ENCODE results near the gene COPS3.
"Not testable (repeated sequence)": the region's sequence is repeated elsewhere in the genome, so short reads cannot be mapped to it uniquely, and the experiment has no call there.

The COPS3 gene

DNA sequence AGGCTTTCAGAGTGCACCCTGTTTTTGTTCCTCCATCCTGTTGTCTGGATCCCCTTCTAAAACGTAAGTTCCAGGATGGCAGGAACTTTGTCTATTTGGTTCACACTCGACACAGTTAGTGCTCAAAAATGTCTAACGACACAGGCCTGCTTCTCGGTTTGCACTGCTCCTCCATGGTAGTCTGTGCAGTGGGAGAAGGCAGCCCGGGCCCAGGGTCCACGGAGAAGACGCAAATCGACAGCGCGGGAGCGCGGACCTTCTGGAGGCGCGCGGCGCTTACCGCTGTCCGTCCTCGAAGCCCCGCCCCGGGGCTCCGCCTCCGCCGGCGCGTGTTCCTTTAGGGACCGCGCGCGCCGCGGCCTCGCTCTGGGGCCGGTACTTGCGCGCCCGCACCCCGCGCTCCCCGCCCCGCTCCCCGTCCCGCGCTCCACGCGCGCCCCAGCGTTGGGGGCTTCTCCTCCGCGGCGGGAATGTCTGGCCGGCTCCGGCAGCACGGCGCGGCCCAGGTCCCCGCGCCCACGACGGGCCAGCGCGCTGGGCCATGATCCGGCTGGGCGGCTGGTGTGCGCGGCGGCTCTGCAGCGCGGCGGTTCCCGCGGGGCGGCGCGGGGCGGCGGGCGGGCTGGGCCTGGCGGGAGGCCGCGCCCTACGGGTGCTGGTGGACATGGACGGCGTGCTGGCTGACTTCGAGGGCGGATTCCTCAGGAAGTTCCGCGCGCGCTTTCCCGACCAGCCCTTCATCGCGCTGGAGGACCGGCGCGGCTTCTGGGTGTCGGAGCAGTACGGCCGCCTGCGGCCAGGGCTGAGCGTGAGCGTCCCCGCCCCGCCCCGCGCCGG lies 22.2 kb upstream of the COPS3 start, which contains the start of gene NT5M:
Gene NT5M, plus strand, starts transcription at position 364 of the 837 bp plus-strand sequence. Its CDS starts 178 bp downstream, at position 542.
- in situ Hi-C loops (cut with MboI; ENCODE audit: low sequenced_read_pairs) = loop anchor here (25.0 kb wide), 1 partner anchor 866 kb away; no protein-coding TSS in a partner anchor

DNA sequence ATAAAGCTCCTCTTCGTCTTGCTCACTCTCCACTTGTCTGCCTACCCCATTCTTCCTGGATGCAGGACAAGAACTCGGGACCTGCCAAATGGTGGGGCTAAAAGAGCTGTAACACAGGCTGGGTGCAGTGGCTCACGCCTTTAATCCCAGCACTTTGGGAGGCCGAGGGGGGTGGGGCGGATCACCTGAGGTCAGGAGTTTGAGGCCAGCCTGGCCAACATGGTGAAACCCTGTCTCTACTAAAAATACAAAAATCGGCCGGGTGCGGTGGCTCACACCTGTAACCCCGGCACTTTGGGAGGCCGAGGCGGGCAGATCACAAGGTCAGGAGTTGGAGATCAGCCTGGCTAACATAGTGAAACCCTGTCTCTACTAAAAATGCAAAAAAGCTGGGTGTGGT lies 20.6 kb upstream of the COPS3 start:
- in situ Hi-C loops (cut with MboI; ENCODE audit: low sequenced_read_pairs) = loop anchor here (25.0 kb wide), 1 partner anchor 864 kb away; no protein-coding TSS in a partner anchor

DNA sequence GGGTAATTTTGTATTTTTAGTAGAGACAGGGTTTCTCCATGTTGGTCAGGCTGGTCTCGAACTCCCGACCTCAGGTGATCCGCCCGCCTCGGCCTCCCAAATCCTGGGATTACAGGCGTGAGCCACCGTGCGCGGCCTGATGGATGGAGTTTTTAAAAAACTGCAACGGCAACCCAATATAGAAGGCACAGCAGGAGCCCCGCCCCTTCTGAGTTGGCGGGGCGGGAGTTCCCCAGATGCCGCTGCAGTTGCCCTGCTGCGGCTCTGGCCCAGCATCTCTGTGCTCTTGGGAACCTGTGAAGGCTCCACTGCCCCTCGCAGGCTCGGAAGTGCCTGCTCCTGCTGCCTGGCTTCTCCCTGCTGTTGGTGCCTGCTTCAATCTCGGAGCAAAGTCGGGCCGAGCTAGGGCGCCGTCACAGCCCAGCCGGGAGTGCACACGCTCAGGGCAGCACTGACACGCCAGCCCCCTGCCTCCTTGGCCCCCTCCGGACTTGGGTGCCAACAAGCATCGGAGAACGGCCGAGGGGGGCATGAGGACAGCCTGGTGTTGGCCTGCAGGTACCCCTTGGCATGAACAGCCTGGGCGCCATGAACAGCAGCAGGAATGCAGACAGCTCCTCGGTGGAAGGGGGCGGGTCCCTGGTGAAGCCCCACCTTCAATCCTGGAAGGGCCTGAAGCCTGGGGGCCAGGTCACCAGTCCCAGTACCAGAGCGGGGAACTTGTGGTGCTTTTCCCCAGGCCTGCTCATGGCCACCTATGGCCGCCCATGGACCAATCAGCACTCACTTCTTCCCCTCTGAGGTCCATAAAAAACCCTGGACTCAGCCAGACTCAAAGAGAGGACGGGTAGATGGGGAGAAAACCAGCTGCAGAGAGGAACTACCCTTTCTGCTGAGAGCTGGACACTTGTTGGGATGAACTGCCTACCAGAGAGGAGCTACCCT lies 19.9 kb upstream of the COPS3 start:
- in situ Hi-C loops (cut with MboI; ENCODE audit: low sequenced_read_pairs) = loop anchor here (25.0 kb wide), 1 partner anchor 864 kb away; no protein-coding TSS in a partner anchor

DNA sequence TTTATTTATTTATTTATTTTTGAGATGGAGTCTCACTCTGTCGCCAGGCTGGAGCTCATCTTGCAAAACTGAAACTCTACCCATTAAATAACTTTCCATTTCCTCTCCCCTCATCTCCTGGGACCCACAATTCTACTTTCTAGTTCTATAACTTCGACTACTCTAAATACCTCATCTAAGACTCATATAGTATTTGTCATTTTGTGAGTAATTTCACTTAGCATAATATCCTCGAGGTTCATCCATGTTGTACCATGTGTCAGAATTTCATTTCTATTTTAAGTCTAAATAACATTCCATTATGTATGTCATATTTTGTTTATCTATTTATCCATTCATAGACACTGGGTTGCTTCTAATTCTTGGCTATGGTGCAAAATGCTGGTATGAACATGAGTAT lies 17.1 kb upstream of the COPS3 start:
- in situ Hi-C loops (cut with MboI; ENCODE audit: low sequenced_read_pairs) = no loop called here

DNA sequence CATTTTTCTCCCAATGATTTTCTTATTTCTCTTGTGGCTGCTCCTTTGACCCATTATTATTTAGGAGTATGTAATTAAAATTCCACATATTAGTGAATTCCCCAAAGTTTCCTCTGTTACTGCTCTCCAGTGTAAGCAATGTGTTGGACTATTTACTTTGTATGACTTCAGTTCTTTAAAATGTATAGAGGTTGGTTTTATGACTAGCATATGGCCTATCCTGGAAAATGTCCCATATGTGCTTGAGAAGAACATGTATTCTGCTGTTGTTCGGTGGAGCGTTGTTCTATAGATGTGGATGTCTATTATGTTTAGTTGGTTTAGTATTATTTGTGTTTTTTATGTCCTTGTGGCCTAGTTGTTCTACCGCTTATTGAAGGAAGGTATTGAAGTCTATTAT lies 16.2 kb upstream of the COPS3 start:
- in situ Hi-C loops (cut with MboI; ENCODE audit: low sequenced_read_pairs) = no loop called here

DNA sequence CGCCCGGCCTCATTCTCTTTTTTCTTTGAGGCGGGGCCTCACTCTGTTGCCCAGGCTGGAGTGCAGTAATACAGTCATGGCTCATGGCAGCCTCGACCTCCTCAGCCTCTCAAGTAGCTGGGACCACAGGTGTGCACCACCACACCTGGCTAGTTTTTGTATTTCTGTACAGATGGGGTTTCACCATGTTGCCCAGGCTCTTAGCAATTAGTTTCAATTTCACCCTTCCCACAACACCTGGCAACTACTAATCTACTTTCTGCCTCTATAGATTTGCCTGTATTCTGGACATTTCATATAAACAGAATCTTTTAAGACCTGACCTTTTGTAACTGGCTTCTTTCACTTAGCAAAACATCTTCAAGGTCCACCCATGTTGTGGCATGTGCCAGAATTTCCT lies 14.1 kb upstream of the COPS3 start:
- in situ Hi-C loops (cut with MboI; ENCODE audit: low sequenced_read_pairs) = no loop called here

DNA sequence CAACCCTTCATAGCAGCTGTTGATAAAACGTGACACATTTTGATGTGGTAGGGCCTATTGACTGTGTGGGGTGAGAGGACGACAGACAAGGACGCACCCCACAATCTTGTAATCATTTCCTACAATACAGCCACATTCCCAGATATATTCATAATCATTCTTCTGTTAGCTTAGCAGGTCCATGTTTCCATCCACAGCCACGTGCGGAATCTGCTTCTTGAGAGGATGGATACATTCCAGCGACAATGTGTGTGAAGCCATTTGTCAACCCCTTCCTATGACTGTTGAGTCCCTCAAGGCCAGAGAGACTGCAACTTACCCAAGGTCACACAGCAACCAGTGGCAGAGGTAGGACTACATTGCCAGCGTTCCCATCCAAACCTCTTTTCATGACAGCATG lies 8.7 kb upstream of the COPS3 start:
- in situ Hi-C loops (cut with MboI; ENCODE audit: low sequenced_read_pairs) = no loop called here

DNA sequence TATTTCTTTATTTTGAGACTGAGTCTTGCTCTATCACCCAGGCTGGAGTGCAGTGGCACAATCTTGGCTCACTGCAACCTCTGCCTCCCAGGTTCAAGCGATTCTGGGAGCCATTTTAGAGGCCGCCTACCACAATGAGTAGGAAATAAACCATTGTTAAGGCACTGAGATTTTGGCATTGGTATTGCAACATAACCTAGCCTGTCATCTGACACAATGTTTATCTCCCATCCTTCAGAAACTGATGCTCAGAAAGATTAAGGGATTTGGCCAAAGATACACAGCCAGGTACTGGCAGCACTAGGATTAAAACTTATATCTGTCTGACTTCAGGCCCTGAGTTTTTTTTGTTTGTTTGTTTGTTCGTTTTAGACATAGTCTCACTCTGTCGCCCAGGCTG lies 8.0 kb upstream of the COPS3 start:
- in situ Hi-C loops (cut with MboI; ENCODE audit: low sequenced_read_pairs) = no loop called here

DNA sequence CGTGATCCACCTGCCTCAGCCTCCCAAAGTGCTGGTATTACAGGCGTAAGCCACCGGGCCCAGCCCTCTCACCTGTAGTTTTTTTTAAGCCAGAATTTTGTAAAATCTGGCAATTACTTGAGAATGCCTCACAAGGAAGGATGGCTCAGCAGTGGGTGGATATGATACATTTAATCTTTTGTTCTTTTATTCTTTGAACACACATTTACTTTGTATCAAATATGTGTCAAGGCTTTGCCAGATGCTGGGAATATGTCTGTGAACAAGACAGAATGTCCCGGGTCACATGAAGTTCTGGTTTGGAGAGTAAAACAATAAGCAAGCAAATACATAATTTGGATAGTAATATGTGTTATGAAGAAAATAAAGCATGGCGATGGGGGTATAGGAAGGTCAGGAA lies 4.9 kb upstream of the COPS3 start:
- in situ Hi-C loops (cut with MboI; ENCODE audit: low sequenced_read_pairs) = no loop called here

DNA sequence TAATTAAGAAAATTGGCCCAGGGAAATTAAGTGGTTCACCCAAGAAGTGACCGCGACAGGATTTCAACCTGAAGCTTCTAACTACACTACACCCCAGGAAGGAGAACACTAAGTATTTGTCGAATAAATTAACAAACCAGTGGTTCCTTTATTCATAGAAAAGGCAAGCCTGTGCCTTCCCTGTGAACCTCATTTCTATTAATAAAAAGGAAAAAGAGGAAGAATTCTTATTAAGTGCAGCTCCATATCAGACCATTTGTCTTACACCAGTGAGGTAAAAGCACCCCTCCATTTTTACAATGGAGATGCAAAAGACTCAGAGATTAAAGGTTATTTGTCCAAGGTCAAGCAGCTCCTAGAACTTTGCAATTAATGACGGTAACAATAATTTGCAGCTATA lies 1.7 kb downstream of the COPS3 start:
- in situ Hi-C loops (cut with MboI; ENCODE audit: low sequenced_read_pairs) = no loop called here

DNA sequence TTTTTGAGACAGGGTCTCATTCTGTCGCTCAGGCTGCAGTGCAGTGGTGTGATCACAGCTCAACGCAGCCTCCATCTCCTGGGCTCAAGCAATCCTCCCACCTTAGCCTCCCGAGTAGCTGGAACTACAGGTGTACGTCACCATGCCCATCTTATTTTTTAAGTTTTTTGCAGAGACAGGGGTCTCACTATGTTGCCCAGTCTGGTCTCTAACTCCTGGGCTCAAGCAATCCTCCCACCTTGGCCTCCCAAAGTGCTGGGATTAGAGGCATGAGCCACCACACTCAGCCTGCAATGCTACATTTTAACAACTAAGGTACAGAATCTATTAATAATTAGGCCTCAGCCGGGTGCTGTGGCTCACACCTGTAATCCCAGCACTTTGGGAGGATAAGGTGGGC lies 3.6 kb downstream of the COPS3 start:
- in situ Hi-C loops (cut with MboI; ENCODE audit: low sequenced_read_pairs) = not testable (repeated sequence)

DNA sequence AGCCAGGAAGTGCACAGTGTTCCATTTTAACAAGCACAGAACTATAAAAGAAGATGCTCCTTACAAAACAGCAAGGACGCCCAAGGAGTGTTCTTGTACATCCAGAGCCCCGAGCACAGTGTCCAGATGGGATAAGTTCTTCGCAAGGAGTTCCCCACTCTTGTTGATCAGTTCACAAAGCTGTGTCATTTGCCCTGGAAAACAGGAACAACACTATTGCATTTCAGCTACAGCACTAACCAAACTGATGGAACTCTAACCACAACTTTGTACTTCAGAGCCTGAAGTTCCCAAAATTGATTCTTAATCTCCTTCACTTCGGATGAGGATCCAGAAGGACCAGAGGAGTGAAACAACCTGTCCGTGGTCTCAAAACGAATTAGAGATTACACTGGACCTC lies 5.1 kb downstream of the COPS3 start:
- in situ Hi-C loops (cut with MboI; ENCODE audit: low sequenced_read_pairs) = no loop called here

DNA sequence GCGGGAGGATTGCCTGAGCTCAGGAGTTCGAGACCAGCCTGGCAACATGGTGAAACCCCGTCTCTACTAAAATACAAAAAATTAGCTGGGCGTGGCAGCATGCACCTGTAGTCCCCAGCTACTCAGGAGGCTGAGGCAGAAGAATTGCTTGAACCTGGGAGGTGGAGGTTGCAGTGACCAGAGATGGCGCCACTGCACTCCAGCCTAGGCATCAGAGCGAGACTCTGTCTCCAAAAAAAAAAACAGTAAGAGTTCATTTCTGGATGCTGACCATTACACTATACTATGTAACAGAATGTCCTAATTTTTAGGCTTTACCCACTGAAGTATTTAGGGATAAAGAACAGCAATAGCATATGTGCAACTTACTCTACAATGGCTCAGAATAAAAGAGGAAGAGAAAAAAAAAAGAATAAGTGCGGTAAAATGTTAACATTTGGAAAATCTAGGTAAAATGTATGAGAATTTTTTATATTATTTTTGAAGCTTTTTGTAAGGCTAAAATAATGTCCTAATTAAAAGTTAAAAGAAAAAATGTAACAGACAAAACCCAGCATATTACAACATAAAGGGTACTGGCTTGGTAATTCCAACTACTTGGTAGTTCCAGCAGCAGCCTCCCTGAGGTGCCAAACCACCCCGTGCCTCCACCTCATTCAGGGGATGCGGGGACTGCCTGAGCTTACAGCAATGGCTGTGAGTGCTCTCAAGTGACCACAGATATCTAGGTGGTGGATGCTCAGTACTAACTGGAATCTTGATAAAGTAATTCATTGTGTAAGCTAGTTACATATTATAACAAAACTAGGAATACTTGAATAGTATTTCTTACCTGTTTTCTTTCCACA lies 10.9 kb downstream of the COPS3 start:
- in situ Hi-C loops (cut with MboI; ENCODE audit: low sequenced_read_pairs) = no loop called here

DNA sequence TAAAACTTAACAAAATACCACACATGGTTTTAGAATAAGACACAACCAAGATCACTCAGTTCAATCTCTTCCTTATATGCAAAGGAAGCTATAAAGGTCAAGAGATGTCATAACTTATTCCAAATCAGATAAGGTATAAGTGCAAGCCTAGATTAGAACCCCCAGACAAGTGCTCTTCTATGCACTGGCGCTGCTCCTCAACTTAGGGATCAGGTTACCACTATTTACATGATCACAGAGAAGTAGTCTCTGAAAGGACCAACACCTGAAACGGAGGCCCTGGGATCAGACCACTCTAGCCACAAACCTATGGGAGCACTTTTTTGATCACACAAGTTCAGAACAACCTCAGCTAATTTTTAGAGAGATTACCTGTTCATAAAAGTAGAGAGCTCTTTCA lies 16.6 kb downstream of the COPS3 start:
- in situ Hi-C loops (cut with MboI; ENCODE audit: low sequenced_read_pairs) = no loop called here

DNA sequence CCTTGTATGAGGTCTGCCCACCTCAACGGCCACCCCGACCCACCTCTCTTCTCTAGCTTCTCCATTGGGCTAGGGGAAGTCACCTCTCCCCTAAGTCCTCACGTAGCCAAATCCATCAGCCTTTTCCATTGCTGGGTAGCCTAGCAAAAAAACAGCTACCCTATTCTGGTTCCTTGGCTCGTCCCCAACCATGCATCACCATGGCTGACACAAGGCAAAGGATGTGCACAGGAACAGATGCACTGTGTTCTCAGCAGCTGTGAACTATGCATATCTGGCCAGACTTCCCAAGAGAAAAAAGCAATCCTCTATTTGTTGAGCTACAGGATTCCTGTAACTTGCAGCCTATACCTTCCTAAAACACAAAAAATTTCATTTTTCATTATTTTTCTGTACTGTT lies 22.0 kb downstream of the COPS3 start:
- in situ Hi-C loops (cut with MboI; ENCODE audit: low sequenced_read_pairs) = no loop called here

DNA sequence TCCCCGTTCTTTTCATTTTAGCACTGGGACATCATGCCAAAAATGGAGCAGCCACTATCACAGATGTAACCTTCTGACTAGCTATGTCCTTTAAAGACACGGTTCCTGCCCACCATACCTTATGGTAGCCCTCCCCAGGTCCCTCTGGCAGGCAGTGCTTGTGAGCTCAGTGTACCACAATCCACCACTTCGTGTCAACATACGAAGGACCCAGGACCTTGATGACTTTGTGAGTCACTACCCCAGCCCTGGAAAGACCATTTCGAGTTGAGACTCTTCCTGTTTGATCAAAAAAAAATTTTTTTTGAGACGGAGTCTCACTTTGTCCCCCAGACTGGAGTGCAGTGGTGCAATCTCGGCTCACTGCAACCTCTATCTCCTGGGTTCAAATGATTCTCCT lies 23.0 kb downstream of the COPS3 start:
- in situ Hi-C loops (cut with MboI; ENCODE audit: low sequenced_read_pairs) = no loop called here

DNA sequence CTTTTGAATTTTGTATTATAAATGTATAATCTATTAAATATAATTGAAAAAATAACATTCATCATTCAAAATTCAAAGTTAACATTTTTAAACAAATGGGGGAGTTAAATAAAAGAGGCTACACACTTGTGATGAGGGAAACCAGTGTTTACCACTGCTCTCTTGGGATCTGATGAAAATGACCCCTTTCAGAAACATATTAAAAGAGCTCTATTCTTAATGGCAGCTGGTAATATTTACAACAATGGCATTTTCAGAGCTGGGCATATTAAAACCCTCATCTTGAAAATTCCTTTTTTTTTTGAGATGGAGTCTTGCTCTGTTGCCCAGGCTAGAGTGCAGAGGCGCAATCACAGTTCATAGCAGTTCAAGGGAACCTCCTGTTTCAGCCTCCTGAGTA lies 24.7 kb downstream of the COPS3 start:
- in situ Hi-C loops (cut with MboI; ENCODE audit: low sequenced_read_pairs) = no loop called here

DNA sequence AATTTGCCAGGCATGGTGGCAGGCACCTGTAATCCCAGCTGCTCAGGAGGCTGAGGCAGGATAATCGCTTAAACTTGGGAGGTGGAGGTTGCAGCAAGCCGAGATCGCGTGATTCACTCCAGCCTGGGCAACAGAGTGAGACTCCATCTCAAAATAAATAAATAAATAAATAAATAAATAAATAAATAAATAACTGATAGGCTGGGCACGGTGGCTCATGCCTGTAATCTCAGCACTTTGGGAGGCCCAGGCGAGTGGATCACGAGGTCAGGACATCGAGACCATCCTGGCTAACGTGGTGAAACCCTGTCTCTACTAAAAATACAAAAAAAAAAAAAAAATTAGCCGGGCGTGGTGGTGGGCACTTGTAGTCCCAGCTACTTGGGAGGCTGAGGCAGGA lies 25.4 kb downstream of the COPS3 start:
- in situ Hi-C loops (cut with MboI; ENCODE audit: low sequenced_read_pairs) = not testable (repeated sequence)

DNA sequence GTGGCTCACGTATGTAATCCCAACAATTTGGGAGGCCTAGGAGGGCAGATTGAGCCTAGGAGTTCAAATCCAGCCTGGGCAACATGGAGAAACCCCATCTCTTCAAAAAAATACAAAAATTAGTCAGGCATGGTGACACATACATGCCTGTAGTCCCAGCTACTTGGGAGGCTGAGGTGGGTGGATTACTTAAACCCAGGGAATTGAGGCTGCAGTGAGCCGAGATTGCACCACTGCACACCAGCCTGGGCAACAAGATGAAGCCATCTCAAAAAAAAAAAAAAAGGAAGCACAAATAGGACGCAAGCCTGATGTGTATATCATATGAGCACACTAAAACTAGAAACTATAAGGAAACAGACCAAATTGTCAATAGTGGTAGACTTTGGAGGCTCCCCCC lies 27.0 kb downstream of the COPS3 start:
- in situ Hi-C loops (cut with MboI; ENCODE audit: low sequenced_read_pairs) = no loop called here

DNA sequence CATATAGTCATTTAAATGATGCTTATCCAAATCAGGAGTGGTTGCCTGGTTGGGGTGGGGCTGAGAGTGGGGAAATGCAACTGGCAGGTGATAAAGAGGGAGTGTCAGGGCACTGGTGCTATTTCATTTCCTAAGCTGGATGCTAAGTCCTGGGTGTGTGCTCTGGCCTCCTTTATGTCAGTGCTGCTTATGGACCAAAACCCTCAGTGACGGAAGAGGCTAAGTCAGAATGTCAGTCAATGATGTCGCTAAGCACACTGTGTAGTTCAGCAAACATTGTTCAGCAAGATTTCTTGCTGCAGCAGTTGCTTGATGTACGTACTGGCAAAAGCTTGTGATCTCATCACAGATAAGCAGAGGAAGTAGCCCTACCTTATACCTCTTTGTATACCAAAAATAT lies 27.6 kb downstream of the COPS3 start:
- in situ Hi-C loops (cut with MboI; ENCODE audit: low sequenced_read_pairs) = no loop called here

DNA sequence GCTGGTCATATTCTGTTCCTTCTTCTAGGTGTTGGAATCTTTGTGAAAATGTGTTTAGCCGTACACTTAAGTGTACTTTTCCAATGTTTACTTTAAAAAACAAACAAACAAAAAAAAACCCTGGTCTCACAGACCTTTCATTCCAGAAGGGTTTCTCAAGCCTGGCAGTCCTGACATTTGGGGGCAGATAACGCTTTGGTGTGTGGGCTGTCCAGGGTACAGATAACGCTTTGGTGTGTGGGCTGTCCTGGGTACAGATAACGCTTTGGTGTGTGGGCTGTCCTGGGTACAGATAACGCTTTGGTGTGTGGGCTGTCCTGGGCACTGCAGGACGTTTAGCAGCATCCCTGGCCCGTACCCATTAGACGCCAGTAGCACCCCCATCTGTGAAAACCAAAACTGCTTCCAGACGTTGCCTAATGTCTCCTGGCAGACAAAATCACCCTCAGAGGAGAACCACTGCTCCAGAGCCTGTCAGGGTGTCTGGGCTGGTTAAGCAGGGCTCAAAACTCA lies 28.8 kb downstream of the COPS3 start:
- in situ Hi-C loops (cut with MboI; ENCODE audit: low sequenced_read_pairs) = no loop called here

Measured in HL-60/S4 (cell line).